GM18507 (cell line): ENCODE results near the gene VTN.
A peak's percentile ranks its signal among the peaks of the same experiment; 100 is the strongest.

ENCODE experiments used
- DNase-seq: peaks from one replicate; pipeline ENCODE4 v3.0.0; 2011; ENCODE audit warnings: low read depth; ENCODE audit not compliant: insufficient read length; ENCODE audit errors: extremely low spot score
- FAIRE-seq: peaks from 2 replicates; lab custom pipeline; 2011; peaks lifted over from hg19 to GRCh38; lab: Jason Lieb, UNC

VTN gene

DNA sequence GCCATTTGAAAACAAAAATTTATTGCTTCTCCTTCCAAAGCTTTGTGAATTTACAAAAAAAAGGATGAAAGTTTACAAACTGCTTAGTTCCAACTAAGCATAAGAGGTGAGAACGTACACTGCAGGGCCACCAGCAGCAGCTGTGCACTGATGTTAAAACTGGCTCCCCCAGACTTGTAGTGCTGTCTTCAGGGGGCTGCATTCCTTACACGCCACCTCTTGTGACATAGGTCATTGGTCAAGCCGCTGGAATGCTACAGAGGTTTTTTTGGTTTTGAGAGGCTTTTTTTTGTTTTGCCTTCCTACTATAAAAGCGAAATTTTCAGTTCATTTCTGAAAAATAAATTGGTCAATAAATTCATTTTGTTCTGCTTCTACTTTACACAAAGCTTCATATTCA, 41.8 kb downstream of the VTN start:
- DNase-seq (no peak), FAIRE-seq (no peak)

DNA sequence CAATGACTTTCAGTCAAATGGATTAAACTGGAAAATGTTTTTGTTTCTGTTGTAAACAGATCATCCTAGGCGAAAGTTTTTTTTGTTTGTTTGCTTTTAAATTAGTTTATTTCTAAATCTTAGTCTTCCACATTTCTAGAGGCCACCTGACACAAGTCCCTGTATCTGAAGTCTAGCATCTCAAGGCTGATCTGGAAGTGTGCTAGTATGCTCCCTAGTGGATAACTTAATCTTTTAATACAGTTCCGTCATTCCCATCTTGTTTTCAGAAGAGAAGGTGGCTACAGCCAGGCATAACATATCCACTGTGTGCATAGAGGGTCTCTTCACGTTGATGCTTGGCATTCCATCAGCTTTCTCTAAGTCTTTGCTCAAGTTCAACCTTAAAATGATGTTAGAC, 42.4 kb downstream of the VTN start:
- DNase-seq (no peak), FAIRE-seq (no peak)

GRCh38 chr17:28327031-28327607, 43.0 kb downstream of the VTN start:
- FAIRE-seq, result peak; percentile 36
- no peak for DNase-seq

GRCh38 chr17:28326114-28326513, 44.0 kb downstream of the VTN start:
- no peak for DNase-seq
- no peak for FAIRE-seq

- no peak for DNase-seq
- FAIRE-seq, result no peak
These were observed 44.9 kb downstream of the VTN start for GRCh38 chr17:28325211-28325610.

DNA sequence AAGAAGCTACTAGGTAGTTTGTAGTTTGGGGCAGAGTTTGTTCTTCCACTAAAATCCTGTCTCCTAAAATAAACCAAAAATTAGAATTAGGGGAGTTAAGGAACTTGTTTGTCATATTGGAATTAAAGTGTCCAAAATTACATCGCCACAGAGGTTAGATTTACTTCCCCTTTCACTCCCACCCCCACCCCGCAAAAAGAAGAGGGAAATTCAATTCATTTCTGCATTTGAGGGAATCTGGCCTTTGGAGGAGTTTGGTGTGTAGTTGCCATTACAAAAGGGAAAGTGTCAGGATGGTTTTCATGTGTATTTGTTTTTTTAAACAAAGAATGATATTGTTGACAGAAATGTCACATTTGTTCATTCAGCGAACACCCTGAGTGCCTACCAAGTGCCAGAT, 45.3 kb downstream of the VTN start:
- DNase-seq (no peak), FAIRE-seq (no peak)

GRCh38 chr17:28324267-28324745, 45.8 kb downstream of the VTN start:
- no peak for DNase-seq
- FAIRE-seq, result no peak

GRCh38 chr17:28320215-28321061, 49.7 kb downstream of the VTN start:
- DNase-seq (no peak), FAIRE-seq (no peak)

GRCh38 chr17:28319598-28319935, 50.5 kb downstream of the VTN start:
- no peak for DNase-seq
- FAIRE-seq, result no peak

DNA sequence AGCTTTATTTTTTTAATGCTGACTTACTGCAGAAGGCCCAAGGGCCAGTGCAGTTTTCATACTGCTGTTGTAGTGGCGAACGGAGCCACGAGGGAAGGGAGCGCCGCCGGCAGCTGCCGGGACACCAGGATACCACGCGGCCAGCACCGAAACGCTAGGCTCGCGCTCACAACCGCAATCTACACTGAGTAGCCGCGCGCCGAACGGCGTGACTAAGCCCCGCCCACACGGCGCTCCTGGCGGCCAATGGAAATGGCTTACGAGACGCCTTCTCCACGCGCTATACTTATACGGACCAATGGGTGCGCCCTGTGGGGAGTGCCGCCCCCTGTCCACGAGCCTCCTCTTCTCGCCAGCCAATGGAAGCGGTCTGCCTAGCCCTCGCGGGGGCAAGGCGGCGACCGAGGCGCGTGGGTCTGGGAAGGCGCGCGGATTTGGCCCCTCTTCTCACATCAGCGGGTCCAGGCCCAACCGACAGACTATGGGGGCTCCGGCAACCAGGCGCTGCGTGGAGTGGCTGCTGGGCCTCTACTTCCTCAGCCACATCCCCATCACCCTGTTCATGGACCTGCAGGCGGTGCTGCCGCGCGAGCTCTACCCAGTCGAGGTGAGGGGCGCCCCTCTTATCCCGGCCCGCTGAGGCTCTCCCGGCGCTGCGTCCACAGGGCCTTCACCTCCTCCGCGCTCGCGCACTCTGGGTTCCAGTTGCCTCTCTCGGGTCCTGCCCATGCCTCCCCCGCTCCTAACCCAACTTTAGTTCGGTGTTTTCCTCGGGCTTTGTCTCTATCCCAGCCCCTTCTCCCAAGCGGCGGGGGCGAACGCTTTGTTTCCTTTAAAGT, 51.1 kb downstream of the VTN start, which contains the start of gene TMEM97:
TMEM97 (plus strand) TSS at position 442 of the 839 bp plus-strand sequence; CDS start at position 482, 40 bp downstream.
- FAIRE-seq (peak; percentile 95), DNase-seq (peak; percentile 96)

- FAIRE-seq (no peak), DNase-seq (no peak)
These were observed 51.9 kb downstream of the VTN start for GRCh38 chr17:28317966-28318758.
